ENCODE measurements around the gene NUP210L. TPM values are rescaled to one million over a fixed set of nuclear protein-coding genes. Genes with fewer than 3 reads are reported as not detected.
A peak's percentile ranks its signal among the peaks of the same experiment; 100 is the strongest.

Gene NUP210L
- total and polyA plus RNA-seq, 9 of the 15 experiments (the other 6 are each of a cell fraction or from before 2014, with no cell fraction given) = 0.01 to 0.04 TPM; not detected in 7

DNA sequence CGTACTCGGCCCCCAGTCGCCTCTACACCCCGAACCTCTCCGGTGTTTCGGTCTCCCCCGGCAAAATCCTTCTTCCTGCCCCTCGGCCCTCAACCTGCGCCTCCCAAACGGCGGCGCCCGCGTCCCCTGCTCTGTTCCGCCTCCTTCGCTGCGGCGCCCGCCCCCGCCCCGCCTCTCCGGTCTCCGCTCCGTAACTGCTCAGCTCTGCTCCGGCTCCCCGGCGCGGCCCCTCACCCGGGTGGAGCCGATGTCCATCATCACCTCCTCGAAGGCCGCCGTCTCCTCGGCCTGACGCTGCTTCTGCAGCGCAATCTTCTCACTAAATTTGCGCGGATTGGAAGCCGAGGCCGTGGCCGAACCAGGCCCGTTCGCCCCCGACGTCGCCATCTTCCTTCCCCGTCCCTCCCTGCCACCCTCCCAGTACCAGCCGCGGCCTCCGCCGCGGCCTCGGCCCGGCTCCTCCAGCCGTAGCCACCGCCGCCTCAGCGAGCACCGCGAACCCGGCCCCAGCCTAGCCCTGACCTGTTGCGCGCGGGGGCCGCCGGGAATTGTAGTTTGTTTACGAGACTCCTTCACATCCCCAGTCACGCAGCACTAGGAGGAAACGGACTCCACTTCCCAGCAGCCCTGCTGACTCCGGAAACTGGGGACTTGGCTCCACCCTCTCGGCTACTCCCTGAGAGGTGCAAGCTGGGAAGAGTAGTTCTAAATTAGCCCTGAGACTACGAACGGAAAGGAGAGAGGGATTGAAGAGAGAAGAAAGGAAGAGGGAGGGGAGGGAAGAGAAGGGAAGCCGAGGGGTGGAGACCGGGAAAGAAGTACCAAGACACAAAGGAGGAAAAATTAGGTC is 196.5 kb downstream of the NUP210L start, which contains the start of gene CRTC2 (continued):
- TF ChIP-seq, protein P1, sequence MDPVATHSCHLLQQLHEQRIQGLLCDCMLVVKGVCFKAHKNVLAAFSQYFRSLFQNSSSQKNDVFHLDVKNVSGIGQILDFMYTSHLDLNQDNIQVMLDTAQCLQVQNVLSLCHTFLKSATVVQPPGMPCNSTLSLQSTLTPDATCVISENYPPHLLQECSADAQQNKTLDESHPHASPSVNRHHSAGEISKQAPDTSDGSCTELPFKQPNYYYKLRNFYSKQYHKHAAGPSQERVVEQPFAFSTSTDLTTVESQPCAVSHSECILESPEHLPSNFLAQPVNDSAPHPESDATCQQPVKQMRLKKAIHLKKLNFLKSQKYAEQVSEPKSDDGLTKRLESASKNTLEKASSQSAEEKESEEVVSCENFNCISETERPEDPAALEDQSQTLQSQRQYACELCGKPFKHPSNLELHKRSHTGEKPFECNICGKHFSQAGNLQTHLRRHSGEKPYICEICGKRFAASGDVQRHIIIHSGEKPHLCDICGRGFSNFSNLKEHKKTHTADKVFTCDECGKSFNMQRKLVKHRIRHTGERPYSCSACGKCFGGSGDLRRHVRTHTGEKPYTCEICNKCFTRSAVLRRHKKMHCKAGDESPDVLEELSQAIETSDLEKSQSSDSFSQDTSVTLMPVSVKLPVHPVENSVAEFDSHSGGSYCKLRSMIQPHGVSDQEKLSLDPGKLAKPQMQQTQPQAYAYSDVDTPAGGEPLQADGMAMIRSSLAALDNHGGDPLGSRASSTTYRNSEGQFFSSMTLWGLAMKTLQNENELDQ (CRISPR knock-in tag; IDR thresholded peaks at IDR 0.05; ENCODE audit: borderline replicate concordance) = 0 out of 2 replicates have a peak, but pooled peaks have one; percentile 56
- TF ChIP-seq, protein P2, sequence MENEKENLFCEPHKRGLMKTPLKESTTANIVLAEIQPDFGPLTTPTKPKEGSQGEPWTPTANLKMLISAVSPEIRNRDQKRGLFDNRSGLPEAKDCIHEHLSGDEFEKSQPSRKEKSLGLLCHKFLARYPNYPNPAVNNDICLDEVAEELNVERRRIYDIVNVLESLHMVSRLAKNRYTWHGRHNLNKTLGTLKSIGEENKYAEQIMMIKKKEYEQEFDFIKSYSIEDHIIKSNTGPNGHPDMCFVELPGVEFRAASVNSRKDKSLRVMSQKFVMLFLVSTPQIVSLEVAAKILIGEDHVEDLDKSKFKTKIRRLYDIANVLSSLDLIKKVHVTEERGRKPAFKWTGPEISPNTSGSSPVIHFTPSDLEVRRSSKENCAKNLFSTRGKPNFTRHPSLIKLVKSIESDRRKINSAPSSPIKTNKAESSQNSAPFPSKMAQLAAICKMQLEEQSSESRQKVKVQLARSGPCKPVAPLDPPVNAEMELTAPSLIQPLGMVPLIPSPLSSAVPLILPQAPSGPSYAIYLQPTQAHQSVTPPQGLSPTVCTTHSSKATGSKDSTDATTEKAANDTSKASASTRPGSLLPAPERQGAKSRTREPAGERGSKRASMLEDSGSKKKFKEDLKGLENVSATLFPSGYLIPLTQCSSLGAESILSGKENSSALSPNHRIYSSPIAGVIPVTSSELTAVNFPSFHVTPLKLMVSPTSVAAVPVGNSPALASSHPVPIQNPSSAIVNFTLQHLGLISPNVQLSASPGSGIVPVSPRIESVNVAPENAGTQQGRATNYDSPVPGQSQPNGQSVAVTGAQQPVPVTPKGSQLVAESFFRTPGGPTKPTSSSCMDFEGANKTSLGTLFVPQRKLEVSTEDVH (IDR thresholded peaks at IDR 0.05; ENCODE audit: low read depth, partially characterized antibody) = peak; percentile 66
- TF ChIP-seq, protein P3, sequence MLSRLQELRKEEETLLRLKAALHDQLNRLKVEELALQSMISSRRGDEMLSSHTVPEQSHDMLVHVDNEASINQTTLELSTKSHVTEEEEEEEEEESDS (CRISPR knock-in tag; IDR thresholded peaks at IDR 0.05) = no peak
- TF ChIP-seq EZH2 (IDR thresholded peaks at IDR 0.05; ENCODE audit: borderline replicate concordance, low read depth, low read length) (no peak), BRD9 (IDR thresholded peaks at IDR 0.05; ENCODE audit: low read depth, partially characterized antibody) (peak; percentile 38), MAFK (IDR thresholded peaks at IDR 0.05; ENCODE audit: low read length) (peak; percentile 37; the same call in 1 of the 2 replicates), SAP30 (IDR thresholded peaks at IDR 0.05; ENCODE audit: borderline replicate concordance, insufficient read depth, low read depth, low read length, poor library complexity, severe bottlenecking) (peak; percentile 69), GABPA (tag; conservative IDR thresholded peaks at IDR 0.05; ENCODE audit: low read depth) (peak; percentile 97), ZNF184 (CRISPR knock-in tag; IDR thresholded peaks at IDR 0.05) (no peak)
- TF ChIP-seq, protein P4, sequence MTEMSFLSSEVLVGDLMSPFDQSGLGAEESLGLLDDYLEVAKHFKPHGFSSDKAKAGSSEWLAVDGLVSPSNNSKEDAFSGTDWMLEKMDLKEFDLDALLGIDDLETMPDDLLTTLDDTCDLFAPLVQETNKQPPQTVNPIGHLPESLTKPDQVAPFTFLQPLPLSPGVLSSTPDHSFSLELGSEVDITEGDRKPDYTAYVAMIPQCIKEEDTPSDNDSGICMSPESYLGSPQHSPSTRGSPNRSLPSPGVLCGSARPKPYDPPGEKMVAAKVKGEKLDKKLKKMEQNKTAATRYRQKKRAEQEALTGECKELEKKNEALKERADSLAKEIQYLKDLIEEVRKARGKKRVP (CRISPR knock-in tag; IDR thresholded peaks at IDR 0.05) = peak; percentile 66; the same call in 1 of the 2 replicates
- TF ChIP-seq, protein P5, sequence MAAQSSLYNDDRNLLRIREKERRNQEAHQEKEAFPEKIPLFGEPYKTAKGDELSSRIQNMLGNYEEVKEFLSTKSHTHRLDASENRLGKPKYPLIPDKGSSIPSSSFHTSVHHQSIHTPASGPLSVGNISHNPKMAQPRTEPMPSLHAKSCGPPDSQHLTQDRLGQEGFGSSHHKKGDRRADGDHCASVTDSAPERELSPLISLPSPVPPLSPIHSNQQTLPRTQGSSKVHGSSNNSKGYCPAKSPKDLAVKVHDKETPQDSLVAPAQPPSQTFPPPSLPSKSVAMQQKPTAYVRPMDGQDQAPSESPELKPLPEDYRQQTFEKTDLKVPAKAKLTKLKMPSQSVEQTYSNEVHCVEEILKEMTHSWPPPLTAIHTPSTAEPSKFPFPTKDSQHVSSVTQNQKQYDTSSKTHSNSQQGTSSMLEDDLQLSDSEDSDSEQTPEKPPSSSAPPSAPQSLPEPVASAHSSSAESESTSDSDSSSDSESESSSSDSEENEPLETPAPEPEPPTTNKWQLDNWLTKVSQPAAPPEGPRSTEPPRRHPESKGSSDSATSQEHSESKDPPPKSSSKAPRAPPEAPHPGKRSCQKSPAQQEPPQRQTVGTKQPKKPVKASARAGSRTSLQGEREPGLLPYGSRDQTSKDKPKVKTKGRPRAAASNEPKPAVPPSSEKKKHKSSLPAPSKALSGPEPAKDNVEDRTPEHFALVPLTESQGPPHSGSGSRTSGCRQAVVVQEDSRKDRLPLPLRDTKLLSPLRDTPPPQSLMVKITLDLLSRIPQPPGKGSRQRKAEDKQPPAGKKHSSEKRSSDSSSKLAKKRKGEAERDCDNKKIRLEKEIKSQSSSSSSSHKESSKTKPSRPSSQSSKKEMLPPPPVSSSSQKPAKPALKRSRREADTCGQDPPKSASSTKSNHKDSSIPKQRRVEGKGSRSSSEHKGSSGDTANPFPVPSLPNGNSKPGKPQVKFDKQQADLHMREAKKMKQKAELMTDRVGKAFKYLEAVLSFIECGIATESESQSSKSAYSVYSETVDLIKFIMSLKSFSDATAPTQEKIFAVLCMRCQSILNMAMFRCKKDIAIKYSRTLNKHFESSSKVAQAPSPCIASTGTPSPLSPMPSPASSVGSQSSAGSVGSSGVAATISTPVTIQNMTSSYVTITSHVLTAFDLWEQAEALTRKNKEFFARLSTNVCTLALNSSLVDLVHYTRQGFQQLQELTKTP (IDR thresholded peaks at IDR 0.05; ENCODE audit: low read depth in 1 of 2, partially characterized antibody in 2 of 2) = peak in 1 of 2 experiments; percentile 100
- TF ChIP-seq, protein P6, sequence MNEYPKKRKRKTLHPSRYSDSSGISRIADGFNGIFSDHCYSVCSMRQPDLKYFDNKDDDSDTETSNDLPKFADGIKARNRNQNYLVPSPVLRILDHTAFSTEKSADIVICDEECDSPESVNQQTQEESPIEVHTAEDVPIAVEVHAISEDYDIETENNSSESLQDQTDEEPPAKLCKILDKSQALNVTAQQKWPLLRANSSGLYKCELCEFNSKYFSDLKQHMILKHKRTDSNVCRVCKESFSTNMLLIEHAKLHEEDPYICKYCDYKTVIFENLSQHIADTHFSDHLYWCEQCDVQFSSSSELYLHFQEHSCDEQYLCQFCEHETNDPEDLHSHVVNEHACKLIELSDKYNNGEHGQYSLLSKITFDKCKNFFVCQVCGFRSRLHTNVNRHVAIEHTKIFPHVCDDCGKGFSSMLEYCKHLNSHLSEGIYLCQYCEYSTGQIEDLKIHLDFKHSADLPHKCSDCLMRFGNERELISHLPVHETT (CRISPR knock-in tag; conservative IDR thresholded peaks at IDR 0.05 in 1 of 2, IDR thresholded peaks at IDR 0.05 in 1 of 2) = peak in 1 of 2 experiments; percentile 87; a peak in 2 of 4 replicates

Measured in K562 (cell line).